Measurements from ENCODE around the gene CFAP119. TPM values are rescaled to one million over a fixed set of nuclear protein-coding genes. Genes with fewer than 3 reads are reported as not detected.

Gene CFAP119
- polyA plus RNA-seq, 3 donors, result 2.4 to 25.3 (median 3.5) TPM

DNA sequence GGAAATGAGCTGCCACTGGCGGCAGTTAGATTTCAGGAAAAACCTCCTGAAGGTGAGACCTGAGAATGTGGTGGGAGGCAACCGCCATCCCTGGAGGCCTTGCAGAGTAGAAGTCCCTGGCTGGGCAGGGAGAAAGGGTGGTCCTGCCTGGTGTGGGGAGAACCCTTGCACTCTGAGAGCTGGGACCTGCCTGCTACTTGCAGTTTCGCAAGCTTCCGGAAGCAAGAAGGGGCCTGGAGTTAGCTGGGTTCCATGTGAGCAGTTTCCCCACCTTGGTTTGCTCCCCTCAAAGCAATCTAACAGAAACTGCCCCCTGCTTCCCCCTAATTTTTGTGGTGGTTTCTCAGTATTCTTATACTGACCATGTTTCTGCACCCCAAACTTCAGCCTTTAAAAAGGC is 18.7 kb upstream of the CFAP119 start:
- Histone ChIP-seq H3K9me3 (replicated peaks in 1 of 2; ENCODE audit: control insufficient read depth in 1 of 2, insufficient read depth in 1 of 2, low read length in 2 of 2) (no peaks in the 10 kb centered on the region), H3K4me3 (replicated peaks in 1 of 3; ENCODE audit: low read depth in 2 of 3, low read length in 3 of 3) (peak overlapping the region in 2 of 3 experiments; percentile 3 to 54), H3K4me2 (replicated peaks; ENCODE audit: extremely low read depth, low read length, poor library complexity, severe bottlenecking) (peak overlapping the region; percentile 60), H3K9ac (ENCODE audit: insufficient read depth, low read length, poor library complexity, severe bottlenecking) (peak overlapping the region; percentile 32), H4K20me1 (ENCODE audit: insufficient read depth, low read length) (peaks cover 5% of the 10 kb centered on the region), H3K36me3 (replicated peaks in 1 of 2; ENCODE audit: control insufficient read depth in 1 of 2, insufficient read depth in 2 of 2, low read length in 2 of 2) (peaks cover 19 to 25% of the 10 kb centered on the region in 2 donors), H3K27ac (ENCODE audit: low read depth in 1 of 2, low read length in 2 of 2) (peak overlapping the region in 1 of 2 donors; percentile 30), H3K27me3 (ENCODE audit: control insufficient read depth in 2 of 2, insufficient read depth in 2 of 2, low read length in 2 of 2) (no peaks in the 10 kb centered on the region), H3K4me1 (ENCODE audit: control insufficient read depth in 1 of 2, insufficient read depth in 2 of 2, low read length in 2 of 2) (peaks cover 27 to 33% of the 10 kb centered on the region in 2 donors), H3K79me2 (ENCODE audit: insufficient read depth, low read length) (peaks cover 19% of the 10 kb centered on the region), H2AFZ (ENCODE audit: insufficient read depth, low read depth, low read length, poor library complexity, severe bottlenecking) (peak overlapping the region; percentile 76)
- Mint-ChIP-seq H3K9me3 (peaks cover 0 to 2% (median 0%) of the 10 kb centered on the region in 7 donors), H3K4me3 (peak overlapping the region in 1 of 2 donors; percentile 75), H3K36me3 (peaks cover 16 to 31% of the 10 kb centered on the region in 2 donors), H3K4me1 (peaks cover 55% of the 10 kb centered on the region), H3K27ac (peak overlapping the region in 4 of 7 donors; percentile 1 to 61 (median 30)), H3K27me3 (ENCODE audit: low read depth in 3 of 3) (peaks cover 0 to 3% (median 2%) of the 10 kb centered on the region in 3 donors)
- TF ChIP-seq, protein P1, sequence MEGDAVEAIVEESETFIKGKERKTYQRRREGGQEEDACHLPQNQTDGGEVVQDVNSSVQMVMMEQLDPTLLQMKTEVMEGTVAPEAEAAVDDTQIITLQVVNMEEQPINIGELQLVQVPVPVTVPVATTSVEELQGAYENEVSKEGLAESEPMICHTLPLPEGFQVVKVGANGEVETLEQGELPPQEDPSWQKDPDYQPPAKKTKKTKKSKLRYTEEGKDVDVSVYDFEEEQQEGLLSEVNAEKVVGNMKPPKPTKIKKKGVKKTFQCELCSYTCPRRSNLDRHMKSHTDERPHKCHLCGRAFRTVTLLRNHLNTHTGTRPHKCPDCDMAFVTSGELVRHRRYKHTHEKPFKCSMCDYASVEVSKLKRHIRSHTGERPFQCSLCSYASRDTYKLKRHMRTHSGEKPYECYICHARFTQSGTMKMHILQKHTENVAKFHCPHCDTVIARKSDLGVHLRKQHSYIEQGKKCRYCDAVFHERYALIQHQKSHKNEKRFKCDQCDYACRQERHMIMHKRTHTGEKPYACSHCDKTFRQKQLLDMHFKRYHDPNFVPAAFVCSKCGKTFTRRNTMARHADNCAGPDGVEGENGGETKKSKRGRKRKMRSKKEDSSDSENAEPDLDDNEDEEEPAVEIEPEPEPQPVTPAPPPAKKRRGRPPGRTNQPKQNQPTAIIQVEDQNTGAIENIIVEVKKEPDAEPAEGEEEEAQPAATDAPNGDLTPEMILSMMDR (IDR thresholded peaks at IDR 0.05), result no peak
- WGBS (ENCODE audit: insufficient coverage), result 0% methylated on average over 2 of the region's 4 CpGs
- intact Hi-C loops (cut with micrococcal nuclease), result no loop called here
- peak in 1 of 3 donors; percentile 13 for DNase-seq

DNA sequence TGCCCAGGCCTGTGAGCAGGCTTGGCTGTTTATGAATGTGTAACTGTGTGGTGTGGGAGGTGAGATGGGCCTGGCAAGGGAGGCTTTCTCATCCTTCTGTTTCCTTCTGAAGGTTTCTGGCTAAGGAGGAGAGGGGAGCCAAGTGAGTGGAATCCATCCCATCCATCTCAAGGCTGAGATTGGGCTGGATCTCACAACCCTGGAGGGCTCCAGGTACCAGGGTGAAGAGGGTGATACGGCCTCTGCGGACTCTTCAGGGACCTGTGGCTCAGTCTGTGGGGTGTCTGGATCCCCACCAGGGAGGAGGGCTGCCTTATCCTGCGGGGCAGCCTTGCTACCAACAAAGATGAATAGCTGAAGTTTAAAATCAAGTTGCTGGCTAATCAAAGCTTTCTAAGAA is 18.2 kb upstream of the CFAP119 start:
- Histone ChIP-seq H3K36me3 (replicated peaks in 1 of 2; ENCODE audit: control insufficient read depth in 1 of 2, insufficient read depth in 2 of 2, low read length in 2 of 2) (peaks cover 19 to 25% of the 10 kb centered on the region in 2 donors), H3K4me3 (replicated peaks in 1 of 3; ENCODE audit: low read depth in 2 of 3, low read length in 3 of 3) (peak overlapping the region in 1 of 3 experiments; percentile 54), H4K20me1 (ENCODE audit: insufficient read depth, low read length) (peaks cover 5% of the 10 kb centered on the region), H2AFZ (ENCODE audit: insufficient read depth, low read depth, low read length, poor library complexity, severe bottlenecking) (peak overlapping the region; percentile 76), H3K79me2 (ENCODE audit: insufficient read depth, low read length) (peaks cover 14% of the 10 kb centered on the region), H3K9me3 (replicated peaks in 1 of 2; ENCODE audit: control insufficient read depth in 1 of 2, insufficient read depth in 1 of 2, low read length in 2 of 2) (no peaks in the 10 kb centered on the region), H3K4me1 (ENCODE audit: control insufficient read depth in 1 of 2, insufficient read depth in 2 of 2, low read length in 2 of 2) (peaks cover 29 to 38% of the 10 kb centered on the region in 2 donors), H3K27me3 (ENCODE audit: control insufficient read depth in 2 of 2, insufficient read depth in 2 of 2, low read length in 2 of 2) (no peaks in the 10 kb centered on the region), H3K9ac (ENCODE audit: insufficient read depth, low read length, poor library complexity, severe bottlenecking) (peak overlapping the region; percentile 32), H3K27ac (ENCODE audit: low read depth in 1 of 2, low read length in 2 of 2) (peak overlapping the region in 1 of 2 donors; percentile 30), H3K4me2 (replicated peaks; ENCODE audit: extremely low read depth, low read length, poor library complexity, severe bottlenecking) (peak overlapping the region; percentile 60)
- TF ChIP-seq, protein P1 (IDR thresholded peaks at IDR 0.05), result no peak
- Mint-ChIP-seq H3K27me3 (ENCODE audit: low read depth in 3 of 3) (peaks cover 0 to 3% (median 2%) of the 10 kb centered on the region in 3 donors), H3K36me3 (peaks cover 16 to 28% of the 10 kb centered on the region in 2 donors), H3K4me3 (peak overlapping the region; percentile 39 to 75), H3K9me3 (peaks cover 0 to 2% (median 0%) of the 10 kb centered on the region in 7 donors), H3K27ac (peak overlapping the region in 3 of 7 donors; percentile 1 to 61 (median 11)), H3K4me1 (peaks cover 54% of the 10 kb centered on the region)
- intact Hi-C loops (cut with micrococcal nuclease), result no loop called here
- no peak for DNase-seq
- 94% methylated on average over 3 of the region's 3 CpGs for WGBS (ENCODE audit: insufficient coverage)
